Raji (cell line): ENCODE data around the gene CHKA.

ENCODE experiments used
- POLR2A ChIP-seq: IDR thresholded peaks from 2 replicates; pipeline ENCODE4 v1.6.1; 2011; ENCODE audit warnings: low read depth, low read length, control low read depth; ENCODE audit not compliant: insufficient read depth

The CHKA gene

GRCh38 chr11:68049509-68050370, 71.4 kb downstream of the CHKA start:
- no peak for TF ChIP-seq POLR2A

- TF ChIP-seq POLR2A = no peak
Observed at GRCh38 chr11:68048681-68049508, 72.3 kb downstream of the CHKA start.

GRCh38 chr11:68047437-68048290, 73.5 kb downstream of the CHKA start:
- no peak for TF ChIP-seq POLR2A

- no peak for TF ChIP-seq POLR2A
Observed at GRCh38 chr11:68044898-68045351, 76.3 kb downstream of the CHKA start.

- TF ChIP-seq POLR2A = no peak
Observed at GRCh38 chr11:68044145-68044813, 76.9 kb downstream of the CHKA start.

- TF ChIP-seq POLR2A = no peak
Observed at GRCh38 chr11:68043349-68044144, 77.6 kb downstream of the CHKA start.

GRCh38 chr11:68043029-68043348, 78.2 kb downstream of the CHKA start:
- TF ChIP-seq POLR2A = no peak

GRCh38 chr11:68042219-68043028, 78.8 kb downstream of the CHKA start:
- no peak for TF ChIP-seq POLR2A

GRCh38 chr11:68041617-68042218, 79.5 kb downstream of the CHKA start:
- TF ChIP-seq POLR2A = no peak

- no peak for TF ChIP-seq POLR2A
Observed at GRCh38 chr11:68040957-68041591, 80.1 kb downstream of the CHKA start.

GRCh38 chr11:68040101-68040956, 80.9 kb downstream of the CHKA start:
- TF ChIP-seq POLR2A = peak; percentile 45; the same call in 1 of the 2 replicates
